ENCODE data around the gene NEDD4L.

GRCh38 chr18:58148954-58149471, 105.0 kb downstream of the NEDD4L start:
- no peak for TF ChIP-seq CTCF (conservative IDR thresholded peaks at IDR 0.05 in 1 of 2, IDR thresholded peaks at IDR 0.05 in 1 of 2; ENCODE audit: extremely low read depth in 1 of 2, insufficient read depth in 1 of 2, low read depth in 1 of 2, low read length in 2 of 2)
- TF ChIP-seq EZH2 (IDR thresholded peaks at IDR 0.05; ENCODE audit: borderline replicate concordance, low read length) = no peak
